ENCODE measurements around the gene MAPKAPK2.

GRCh38 chr1:206715552-206716158 lies 30.9 kb downstream of the MAPKAPK2 start:
- TF ChIP-seq CTCF (IDR thresholded peaks at IDR 0.05) (no peak), POLR2A (IDR thresholded peaks at IDR 0.05) (no peak)
